Activated CD4-positive, alpha-beta T cell treated with anti-CD3 and anti-CD28 coated beads, Interleukin-10, Interleukin-2, amounts not matched to agents 100 ng/mL and 50 ng/mL, durations not matched to agents 16 hours and 8 hours (primary cell): Measurements from ENCODE around the gene DERA.
"Not testable (repeated sequence)": the region's sequence is repeated elsewhere in the genome, so short reads cannot be mapped to it uniquely, and the experiment has no call there.

Experiments used
- DNase-seq: peaks from one replicate; pipeline ENCODE4 v3.0.0-alpha.2; 2020

DERA gene

GRCh38 chr12:16016748-16017147 is 105.6 kb downstream of the DERA start:
- no peak for DNase-seq

GRCh38 chr12:16018306-16018705 is 107.2 kb downstream of the DERA start:
- no peak for DNase-seq

- no peak for DNase-seq
These were observed 108.0 kb downstream of the DERA start for GRCh38 chr12:16019136-16019535.

- DNase-seq: no peak
These were observed 108.9 kb downstream of the DERA start for GRCh38 chr12:16020031-16020430.

GRCh38 chr12:16021026-16021425 is 109.9 kb downstream of the DERA start:
- no peak for DNase-seq

- DNase-seq: no peak
These were observed 110.5 kb downstream of the DERA start for GRCh38 chr12:16021676-16022075.

- DNase-seq: no peak
These were observed 115.9 kb downstream of the DERA start for GRCh38 chr12:16027002-16027401.

- no peak for DNase-seq
These were observed 119.6 kb downstream of the DERA start for GRCh38 chr12:16030744-16031143.

GRCh38 chr12:16034136-16034817 is 123.1 kb downstream of the DERA start:
- DNase-seq: no peak

- DNase-seq: no peak
These were observed 124.9 kb downstream of the DERA start for GRCh38 chr12:16036073-16036472.

GRCh38 chr12:16037533-16037932 is 126.4 kb downstream of the DERA start:
- DNase-seq: no peak

- no peak for DNase-seq
These were observed 132.3 kb downstream of the DERA start for GRCh38 chr12:16043480-16043879.

- no peak for DNase-seq
These were observed 135.1 kb downstream of the DERA start for GRCh38 chr12:16046266-16046665.

- no peak for DNase-seq
These were observed 137.4 kb downstream of the DERA start for GRCh38 chr12:16048511-16048910.

GRCh38 chr12:16056910-16057309 is 145.8 kb downstream of the DERA start:
- DNase-seq: no peak

GRCh38 chr12:16057351-16057751 is 146.2 kb downstream of the DERA start:
- not testable (repeated sequence) for DNase-seq

- no peak for DNase-seq
These were observed 151.5 kb downstream of the DERA start for GRCh38 chr12:16062611-16063010.

- DNase-seq: no peak
These were observed 152.6 kb downstream of the DERA start for GRCh38 chr12:16063726-16064125.

GRCh38 chr12:16070113-16070512 is 159.0 kb downstream of the DERA start:
- DNase-seq: no peak

GRCh38 chr12:16072678-16073077 is 161.5 kb downstream of the DERA start:
- no peak for DNase-seq

- no peak for DNase-seq
These were observed 163.8 kb downstream of the DERA start for GRCh38 chr12:16074894-16075293.

GRCh38 chr12:16075887-16076286 is 164.8 kb downstream of the DERA start:
- no peak for DNase-seq

GRCh38 chr12:16076557-16076956 is 165.4 kb downstream of the DERA start:
- peak; percentile 17 for DNase-seq

- DNase-seq: no peak
These were observed 165.9 kb downstream of the DERA start for GRCh38 chr12:16076970-16077522.

- DNase-seq: no peak
These were observed 175.3 kb downstream of the DERA start for GRCh38 chr12:16086462-16086861.
